WTC11 (cell line): ENCODE data around the gene OSBP2. TPM values are rescaled to one million over a fixed set of nuclear protein-coding genes. Genes with fewer than 3 reads are reported as not detected.

Experiments
- ATAC-seq: fragments of 200-7000 bp; cut with Tn5 transposase; 2 replicates; pipeline ENCODE4 v1.10.0; 2021; ENCODE audit warnings: mild to moderate bottlenecking, moderate library complexity
- CTCF ChIA-PET: fragments of 300-600 bp; sonication (Branson Sonifier 250); formaldehyde crosslinking; loops from one replicate; lab custom pipeline; 2021; ENCODE audit warnings: antibody characterized with exemption; lab: Charles Lee
- POLR2A ChIA-PET: fragments of 350-600 bp; sonication (Branson Sonifier 250); formaldehyde crosslinking; loops from one replicate; lab custom pipeline; 2021; ENCODE audit warnings: antibody characterized with exemption; lab: Charles Lee
- DNase-seq: peaks from one replicate; pipeline ENCODE4 v3.0.0; 2021; ENCODE audit warnings: low spot score
- H3K27ac Mint-ChIP-seq: 2 replicates; pipeline ENCODE4 v1.8.0; 2021; ENCODE audit warnings: mixed read lengths
- H3K27me3 Mint-ChIP-seq: 2 replicates; pipeline ENCODE4 v1.8.0; 2021; ENCODE audit warnings: low read depth, mild to moderate bottlenecking, moderate library complexity, mixed read lengths
- H3K36me3 Mint-ChIP-seq: 2 replicates; pipeline ENCODE4 v1.8.0; 2021; ENCODE audit warnings: mixed read lengths
- H3K4me1 Mint-ChIP-seq: 2 replicates; pipeline ENCODE4 v1.8.0; 2022; ENCODE audit warnings: mixed read lengths
- H3K4me3 Mint-ChIP-seq: 2 replicates; pipeline ENCODE4 v1.8.0; 2021; ENCODE audit warnings: mild to moderate bottlenecking, moderate library complexity, mixed read lengths
- H3K9me3 Mint-ChIP-seq: 2 replicates; pipeline ENCODE4 v1.8.0; 2021; ENCODE audit warnings: mixed read lengths
- ATF6 ChIP-seq: sonication (generic); formaldehyde crosslinking; IDR thresholded peaks from 2 replicates; pipeline ENCODE4 v1.8.1; 2023; ENCODE audit warnings: mild to moderate bottlenecking, missing genetic modification reagents
- CTCF ChIP-seq: fragments of 200-600 bp; IDR thresholded peaks from 2 replicates; pipeline ENCODE4 v1.8.0; 2022; ENCODE audit warnings: antibody characterized with exemption
- E2F4 ChIP-seq: sonication (generic); formaldehyde crosslinking; IDR thresholded peaks from 2 replicates; pipeline ENCODE4 v1.8.1; 2022; ENCODE audit warnings: low read depth, mild to moderate bottlenecking, moderate library complexity, missing genetic modification reagents, borderline replicate concordance
- ELF4 ChIP-seq: sonication (generic); formaldehyde crosslinking; IDR thresholded peaks from 2 replicates; pipeline ENCODE4 v1.8.1; 2022; ENCODE audit warnings: low read depth, mild to moderate bottlenecking, moderate library complexity, missing genetic modification reagents
- FOXJ3 ChIP-seq: sonication (generic); formaldehyde crosslinking; IDR thresholded peaks from 2 replicates; pipeline ENCODE4 v1.9.0; 2021; ENCODE audit warnings: missing genetic modification reagents, mild to moderate bottlenecking, borderline replicate concordance
- FOXP1 ChIP-seq: sonication (generic); formaldehyde crosslinking; IDR thresholded peaks from 2 replicates; pipeline ENCODE4 v1.8.0; 2022; ENCODE audit warnings: missing genetic modification reagents, mild to moderate bottlenecking, moderate library complexity, borderline replicate concordance
- HMGXB4 ChIP-seq: sonication (generic); formaldehyde crosslinking; IDR thresholded peaks from 2 replicates; pipeline ENCODE4 v1.8.1; 2023; ENCODE audit warnings: mild to moderate bottlenecking, moderate library complexity, missing genetic modification reagents
- JAZF1 ChIP-seq: fragments of 250-450 bp; sonication (Bioruptor Pico); IDR thresholded peaks from 2 replicates; pipeline ENCODE4 v1.9.0; 2021; ENCODE audit warnings: moderate library complexity, mild to moderate bottlenecking, inconsistent platforms
- MLX ChIP-seq: sonication (generic); formaldehyde crosslinking; IDR thresholded peaks from 2 replicates; pipeline ENCODE4 v1.8.1; 2023; ENCODE audit warnings: mild to moderate bottlenecking, missing genetic modification reagents, moderate library complexity
- MXD4 ChIP-seq: fragments of 250-450 bp; sonication (Bioruptor Pico); IDR thresholded peaks from 2 replicates; pipeline ENCODE4 v1.8.0; 2021; ENCODE audit warnings: mild to moderate bottlenecking, moderate library complexity, borderline replicate concordance
- NR1H2 ChIP-seq: sonication (generic); formaldehyde crosslinking; IDR thresholded peaks from 2 replicates; pipeline ENCODE4 v1.9.0; 2021; ENCODE audit warnings: mild to moderate bottlenecking, moderate library complexity, missing genetic modification reagents
- NR2C2 ChIP-seq: sonication (generic); formaldehyde crosslinking; IDR thresholded peaks from 2 replicates; pipeline ENCODE4 v1.8.0; 2022; ENCODE audit warnings: mild to moderate bottlenecking, missing genetic modification reagents
- NR3C1 ChIP-seq: sonication (generic); formaldehyde crosslinking; conservative IDR thresholded peaks from 2 replicates; pipeline ENCODE4 v1.8.1; 2023; ENCODE audit warnings: low read depth, mild to moderate bottlenecking, missing genetic modification reagents
- SMAD3 ChIP-seq: sonication (generic); formaldehyde crosslinking; IDR thresholded peaks from 2 replicates; pipeline ENCODE4 v1.8.0; 2022; ENCODE audit warnings: missing genetic modification reagents, mild to moderate bottlenecking, borderline replicate concordance
- SOX15 ChIP-seq: fragments of 250-450 bp; sonication (Bioruptor Pico); IDR thresholded peaks from 2 replicates; pipeline ENCODE4 v1.9.0; 2021; ENCODE audit warnings: mild to moderate bottlenecking
- ZBTB21 ChIP-seq: sonication (generic); formaldehyde crosslinking; IDR thresholded peaks from 2 replicates; pipeline ENCODE4 v1.8.1; 2023; ENCODE audit warnings: mild to moderate bottlenecking, missing genetic modification reagents, borderline replicate concordance
- ZNF219 ChIP-seq: sonication (generic); formaldehyde crosslinking; IDR thresholded peaks from 2 replicates; pipeline ENCODE4 v1.8.0; 2023; ENCODE audit warnings: missing genetic modification reagents, mild to moderate bottlenecking, borderline replicate concordance
- ZNF281 ChIP-seq: sonication (generic); formaldehyde crosslinking; IDR thresholded peaks from 2 replicates; pipeline ENCODE4 v1.8.0; 2023; ENCODE audit warnings: mild to moderate bottlenecking, missing genetic modification reagents
- ZNF416 ChIP-seq: fragments of 250-450 bp; sonication (Bioruptor Pico); IDR thresholded peaks from 2 replicates; pipeline ENCODE4 v1.9.0; 2021; ENCODE audit warnings: mild to moderate bottlenecking, inconsistent platforms
- total RNA-seq: library from RNA; stranded (reverse); gene quantifications from 3 replicates; pipeline ENCODE4 v1.2.3, GENCODE V29; 2021

OSBP2 gene
- total RNA-seq, 1 experiment from 2014 or later, result 4.1 TPM

GRCh38 chr22:30747493-30747892 lies 52.8 kb downstream of the OSBP2 start:
- peaks cover 2% of the 10 kb centered on the region for H3K9me3 Mint-ChIP-seq
- H3K27me3 Mint-ChIP-seq, result no peaks in the 10 kb centered on the region
- ChIA-PET CTCF (interaction anchor here (1.0 kb wide), 2 partner anchors 80 to 112 kb away, joined by 3 read pairs; partner anchors contain the start of genes DUSP18 and SLC35E4), POLR2A (interaction anchor here (0.5 kb wide), 1 partner anchor 250 kb away, joined by 5 read pairs; no protein-coding TSS in a partner anchor)
- H3K4me3 Mint-ChIP-seq, result no peak overlapping the region
- H3K36me3 Mint-ChIP-seq, result peaks cover 8% of the 10 kb centered on the region
- peak; percentile 50; the same call in 1 of the 2 replicates for ATAC-seq
- no peak for TF ChIP-seq NR3C1 (CRISPR knock-in tag)
- TF ChIP-seq MXD4, result no peak
- TF ChIP-seq MLX (CRISPR knock-in tag), result no peak
- no peak for TF ChIP-seq NR2C2 (CRISPR knock-in tag)
- TF ChIP-seq FOXP1 (CRISPR knock-in tag), result no peak
- TF ChIP-seq ZNF281, result no peak
- TF ChIP-seq ZBTB21 (CRISPR knock-in tag), result no peak
- no peak for TF ChIP-seq E2F4 (CRISPR knock-in tag)
- TF ChIP-seq SOX15 (CRISPR knock-in tag), result no peak
- TF ChIP-seq ATF6 (CRISPR knock-in tag), result no peak
- TF ChIP-seq CTCF, result no peak
- TF ChIP-seq NR1H2 (CRISPR knock-in tag), result no peak
- TF ChIP-seq SMAD3 (CRISPR knock-in tag), result no peak
- no peak for TF ChIP-seq JAZF1 (CRISPR knock-in tag)
- TF ChIP-seq FOXJ3 (CRISPR knock-in tag), result no peak
- TF ChIP-seq ZNF219 (CRISPR knock-in tag), result no peak
- no peak for TF ChIP-seq ELF4 (CRISPR knock-in tag)
- no peak for TF ChIP-seq HMGXB4 (CRISPR knock-in tag)
- TF ChIP-seq ZNF416 (CRISPR knock-in tag), result no peak
- H3K27ac Mint-ChIP-seq, result no peak overlapping the region
- peaks cover 2% of the 10 kb centered on the region; the same call in 1 of the 2 replicates for H3K4me1 Mint-ChIP-seq
- no peak for DNase-seq
